H9 (cell line): ENCODE results near the gene NMRK1. TPM values are rescaled to one million over a fixed set of nuclear protein-coding genes. Genes with fewer than 3 reads are reported as not detected.
A peak's percentile ranks its signal among the peaks of the same experiment; 100 is the strongest.

Source experiments
- DNase-seq: peaks from one replicate; pipeline ENCODE4 v3.0.0-alpha.2; 2017
- H2AFZ ChIP-seq: one replicate; pipeline ENCODE4 v1.6.1; 2013; ENCODE audit warnings: mild to moderate bottlenecking, low read length, control low read depth, moderate library complexity
- H2AK5ac ChIP-seq: 2 replicates; pipeline ENCODE4 v1.6.1; 2013; ENCODE audit warnings: low read length, control low read depth, mixed read lengths; ENCODE audit not compliant: insufficient read length
- H2BK120ac ChIP-seq: one replicate; pipeline ENCODE4 v1.6.1; 2013; ENCODE audit warnings: low read depth, mild to moderate bottlenecking, low read length, control low read depth, inconsistent platforms; ENCODE audit not compliant: poor library complexity, severe bottlenecking
- H2BK12ac ChIP-seq: 2 replicates; pipeline ENCODE4 v1.6.1; 2013; ENCODE audit warnings: low read length, control low read depth, mixed read lengths, low read depth; ENCODE audit not compliant: insufficient read length
- H2BK15ac ChIP-seq: 2 replicates; pipeline ENCODE4 v1.6.1; 2013; ENCODE audit warnings: low read depth, low read length, control low read depth
- H2BK20ac ChIP-seq: one replicate; pipeline ENCODE4 v1.6.1; 2013; ENCODE audit warnings: low read depth, mild to moderate bottlenecking, low read length, control low read depth, inconsistent platforms; ENCODE audit not compliant: poor library complexity, severe bottlenecking
- H2BK5ac ChIP-seq: 2 replicates; pipeline ENCODE4 v1.6.1; 2013; ENCODE audit warnings: low read length, control low read depth, mixed read lengths; ENCODE audit not compliant: insufficient read length
- H3K14ac ChIP-seq: 2 replicates; pipeline ENCODE4 v1.6.1; 2013; ENCODE audit warnings: low read length, control low read depth; ENCODE audit not compliant: insufficient read depth
- H3K18ac ChIP-seq: 2 replicates; pipeline ENCODE4 v1.6.1; 2013; ENCODE audit warnings: low read depth, mild to moderate bottlenecking, mixed read lengths, low read length, control low read depth; ENCODE audit not compliant: insufficient read length
- H3K23ac ChIP-seq: 2 replicates; pipeline ENCODE4 v1.6.1; 2013; ENCODE audit warnings: low read length, control low read depth, mixed read lengths, low read depth; ENCODE audit not compliant: insufficient read length
- H3K23me2 ChIP-seq: 2 replicates; pipeline ENCODE4 v1.6.1; 2013; ENCODE audit warnings: low read depth, mild to moderate bottlenecking, mixed read lengths, low read length, control low read depth; ENCODE audit not compliant: insufficient read length, poor library complexity, severe bottlenecking
- H3K27ac ChIP-seq: 2 replicates; pipeline ENCODE4 v1.5.1; 2013; ENCODE audit warnings: low read length, control low read depth, mixed read lengths, low read depth; ENCODE audit not compliant: insufficient read length
- H3K27me3 ChIP-seq: 2 replicates; pipeline ENCODE4 v1.6.1; 2013; ENCODE audit warnings: low read length, control low read depth, inconsistent platforms; ENCODE audit not compliant: insufficient read depth
- H3K4ac ChIP-seq: 2 replicates; pipeline ENCODE4 v1.6.1; 2013; ENCODE audit warnings: low read depth, mild to moderate bottlenecking, control low read depth, inconsistent platforms, low read length, moderate library complexity
- H3K4me1 ChIP-seq: 2 replicates; pipeline ENCODE4 v1.6.1; 2013; ENCODE audit warnings: low read length, control low read depth, inconsistent platforms; ENCODE audit not compliant: insufficient read depth
- H3K4me2 ChIP-seq: 2 replicates; pipeline ENCODE4 v1.6.1; 2013; ENCODE audit warnings: low read length, control low read depth, mixed read lengths; ENCODE audit not compliant: insufficient read length, insufficient read depth
- H3K56ac ChIP-seq: 2 replicates; pipeline ENCODE4 v1.6.1; 2013; ENCODE audit warnings: low read depth, mild to moderate bottlenecking, mixed read lengths, low read length, control low read depth; ENCODE audit not compliant: insufficient read length
- H3K79me1 ChIP-seq: 2 replicates; pipeline ENCODE4 v1.6.1; 2013; ENCODE audit warnings: low read depth, mild to moderate bottlenecking, moderate library complexity, low read length, control low read depth, inconsistent platforms; ENCODE audit not compliant: insufficient read depth, poor library complexity, severe bottlenecking
- H3K79me2 ChIP-seq: 2 replicates; pipeline ENCODE4 v1.6.1; 2013; ENCODE audit warnings: low read length, control low read depth, inconsistent platforms; ENCODE audit not compliant: insufficient read depth
- H3K9ac ChIP-seq: 2 replicates; pipeline ENCODE4 v1.6.1; 2013; ENCODE audit warnings: low read length, control low read depth, mixed read lengths; ENCODE audit not compliant: insufficient read length; ENCODE audit errors: extremely low read depth
- H3K9me3 ChIP-seq: one replicate; pipeline ENCODE4 v1.6.1; 2013; ENCODE audit warnings: low read depth, low read length, inconsistent platforms; ENCODE audit not compliant: control insufficient read depth
- H3T11ph ChIP-seq: one replicate; pipeline ENCODE4 v1.6.1; 2013; ENCODE audit warnings: mild to moderate bottlenecking, low read length, control low read depth, inconsistent platforms
- H4K20me1 ChIP-seq: one replicate; pipeline ENCODE4 v1.6.1; 2013; ENCODE audit not compliant: control insufficient read depth, insufficient read length, insufficient read depth
- H4K5ac ChIP-seq: 2 replicates; pipeline ENCODE4 v1.6.1; 2013; ENCODE audit warnings: low read depth, mild to moderate bottlenecking, mixed read lengths, low read length, control low read depth; ENCODE audit not compliant: insufficient read length
- H4K8ac ChIP-seq: replicated peaks from 2 replicates; pipeline ENCODE4 v1.6.1; 2013; ENCODE audit warnings: low read length, control low read depth, mixed read lengths, low read depth; ENCODE audit not compliant: insufficient read length
- H4K91ac ChIP-seq: 2 replicates; pipeline ENCODE4 v1.6.1; 2013; ENCODE audit warnings: low read depth, mild to moderate bottlenecking, moderate library complexity, mixed read lengths, low read length, control low read depth; ENCODE audit not compliant: insufficient read length
- H3K27ac Mint-ChIP-seq, 3 experiments: 2 replicates in 2 of 3; 3 replicates in 1 of 3; pipeline ENCODE4 v1.8.0; 2020 to 2021; ENCODE audit warnings: mixed read lengths in 3 of 3, mild to moderate bottlenecking in 1 of 3, moderate library complexity in 1 of 3
- H3K27me3 Mint-ChIP-seq: 2 replicates; pipeline ENCODE4 v1.8.0; 2021; ENCODE audit warnings: low read depth, mild to moderate bottlenecking, moderate library complexity, mixed read lengths
- H3K36me3 Mint-ChIP-seq, 3 experiments: 2 replicates in 2 of 3; 3 replicates in 1 of 3; pipeline ENCODE4 v1.8.0; 2020 to 2021; ENCODE audit warnings: low read depth in 3 of 3, mixed read lengths in 3 of 3; ENCODE audit not compliant: insufficient read depth in 1 of 3
- H3K4me1 Mint-ChIP-seq, 2 experiments: 2 replicates each; pipeline ENCODE4 v1.8.0; 2020; ENCODE audit warnings: mixed read lengths in 2 of 2
- H3K4me3 Mint-ChIP-seq, 2 experiments: 2 replicates in 1 of 2; 3 replicates in 1 of 2; pipeline ENCODE4 v1.8.0; 2020 to 2021; ENCODE audit warnings: mild to moderate bottlenecking in 2 of 2, mixed read lengths in 2 of 2, moderate library complexity in 1 of 2
- H3K9me3 Mint-ChIP-seq, 2 experiments: 2 replicates in 1 of 2; 3 replicates in 1 of 2; pipeline ENCODE4 v1.8.0; 2020; ENCODE audit warnings: mild to moderate bottlenecking in 2 of 2, mixed read lengths in 2 of 2, moderate library complexity in 1 of 2
- CTCF ChIP-seq: fragments of 200-600 bp; sonication (generic); conservative IDR thresholded peaks from 3 replicates; pipeline ENCODE4 v1.8.0; 2021; ENCODE audit warnings: antibody characterized with exemption, mild to moderate bottlenecking
- WGBS: extraction: QIAGEN DNeasy Blood & Tissue Kit; methylation state at CpG from one replicate; pipeline ENCODE4 v1.1.7; 2013; ENCODE audit warnings: missing lambda C conversion rate, low lambda C conversion rate, mixed read lengths; ENCODE audit not compliant: insufficient read length; ENCODE audit errors: extremely low coverage; 5-methylcytosine and 5-hydroxymethylcytosine counted together
- total RNA-seq: library from RNA; stranded (reverse); gene quantifications from 2 replicates; pipeline ENCODE4 v1.2.1, GENCODE V29; 2021

NMRK1 gene
- total RNA-seq, 1 experiment from 2014 or later, result 3.0 TPM

GRCh38 chr9:75087289-75087823 lies 599 bp downstream of the NMRK1 start:
- Histone ChIP-seq H2AK5ac (no peak overlapping the region), H3K79me1 (no peaks in the 10 kb centered on the region), H3K18ac (peak overlapping the region; percentile 86), H4K5ac (no peak overlapping the region), H3K4me1 (peaks cover 2% of the 10 kb centered on the region; the same call in 1 of the 2 replicates), H2BK120ac (no peak overlapping the region), H3K4me2 (peak overlapping the region; percentile 70), H3K9ac (peak overlapping the region; percentile 76), H3K79me2 (no peaks in the 10 kb centered on the region; the same call in 1 of the 2 replicates), H3K56ac (no peak overlapping the region), H4K91ac (no peak overlapping the region), H3K4ac (no peak overlapping the region), H3K14ac (peak overlapping the region; percentile 83; the same call in 1 of the 2 replicates), H3K27ac (no peak overlapping the region), H3T11ph (no peak overlapping the region), H3K9me3 (no peaks in the 10 kb centered on the region), H2BK12ac (no peak overlapping the region), H2BK5ac (no peak overlapping the region), H2AFZ (no peak overlapping the region), H4K8ac (no peak overlapping the region), H2BK15ac (no peak overlapping the region), H3K23me2 (peaks cover 8% of the 10 kb centered on the region), H3K27me3 (no peaks in the 10 kb centered on the region), H2BK20ac (no peak overlapping the region), H4K20me1 (no peaks in the 10 kb centered on the region), H3K23ac (no peak overlapping the region)
- Mint-ChIP-seq H3K4me1 (peaks cover 36 to 48% of the 10 kb centered on the region in 2 experiments), H3K36me3 (0 out of 7 replicates have a peak, but pooled peaks cover 0 to 4% (median 0%) of the 10 kb centered on the region in 3 experiments), H3K9me3 (no peaks in the 10 kb centered on the region; a peak in 1 of 5 replicates), H3K27me3 (no peaks in the 10 kb centered on the region; the same call in 1 of the 2 replicates), H3K27ac (peak overlapping the region; percentile 93 to 98 (median 98)), H3K4me3 (peak overlapping the region; percentile 88 to 96)
- WGBS, result no CpG with 5 or more reads among the region's 20 CpGs
- no peak for DNase-seq
- no peak for TF ChIP-seq CTCF
